ENCODE measurements around the gene CNTNAP2. TPM values are rescaled to one million over a fixed set of nuclear protein-coding genes. Genes with fewer than 3 reads are reported as not detected.

The CNTNAP2 gene
- total RNA-seq, 2 donors from 2014 or later = not detected

DNA sequence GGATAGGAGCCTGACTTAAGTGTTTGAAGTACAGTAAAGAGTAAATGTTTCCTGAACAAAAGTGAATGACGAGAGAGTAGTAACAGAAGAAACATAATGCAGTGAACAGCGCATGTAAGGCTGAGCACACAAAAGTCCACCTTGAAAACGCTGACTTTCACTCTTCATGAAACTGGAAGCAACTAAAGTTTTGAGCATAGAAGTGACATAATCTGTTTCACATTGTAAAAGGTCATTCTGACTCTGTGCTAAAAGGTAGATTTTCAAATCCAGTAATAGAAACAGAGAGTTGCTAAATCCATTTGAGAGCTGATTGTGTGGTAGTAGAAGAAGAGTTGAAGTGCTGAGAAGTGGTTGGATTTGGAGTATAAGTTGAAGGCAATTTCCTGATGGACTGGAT is 1037.0 kb downstream of the CNTNAP2 start:
- DNase-seq (ENCODE audit: low spot score) = no peak
- no peaks in the 10 kb centered on the region for H3K4me1 Mint-ChIP-seq (ENCODE audit: low read depth in 2 of 2)

DNA sequence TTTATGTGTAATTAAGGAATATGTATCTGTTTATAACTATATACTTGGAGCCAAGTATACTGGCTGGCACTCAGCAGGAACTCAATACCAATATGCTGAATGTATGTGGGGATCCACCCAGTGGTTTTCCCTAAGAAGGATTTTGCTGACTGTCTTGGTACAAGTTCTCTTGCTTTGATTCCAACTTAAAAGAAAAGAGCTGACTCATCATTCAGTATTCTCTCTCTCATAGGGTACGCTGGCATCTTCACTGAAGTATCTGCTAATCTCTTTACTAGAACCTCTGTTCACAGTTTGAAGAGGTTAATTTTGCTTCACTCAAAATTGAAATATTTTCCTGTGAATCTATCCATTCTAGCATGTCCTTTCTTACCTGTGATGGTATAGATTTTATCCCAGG is 1044.8 kb downstream of the CNTNAP2 start:
- Mint-ChIP-seq H3K9me3 (no peaks in the 10 kb centered on the region), H3K27me3 (no peaks in the 10 kb centered on the region), H3K4me3 (no peak overlapping the region), H3K27ac (no peak overlapping the region), H3K36me3 (no peaks in the 10 kb centered on the region), H3K4me1 (ENCODE audit: low read depth in 2 of 2) (no peaks in the 10 kb centered on the region)
- no peak for ATAC-seq
- no peak for DNase-seq (ENCODE audit: low spot score)

More for the DNA sequence above, 1037.0 kb downstream of the CNTNAP2 start:
- peaks cover 22% of the 10 kb centered on the region for H3K9me3 Mint-ChIP-seq
- H3K36me3 Mint-ChIP-seq = peaks cover 4% of the 10 kb centered on the region
- no peak overlapping the region for H3K4me3 Mint-ChIP-seq
- no peak for ATAC-seq
- no peak overlapping the region for H3K27ac Mint-ChIP-seq
- H3K27me3 Mint-ChIP-seq = no peaks in the 10 kb centered on the region

DNA sequence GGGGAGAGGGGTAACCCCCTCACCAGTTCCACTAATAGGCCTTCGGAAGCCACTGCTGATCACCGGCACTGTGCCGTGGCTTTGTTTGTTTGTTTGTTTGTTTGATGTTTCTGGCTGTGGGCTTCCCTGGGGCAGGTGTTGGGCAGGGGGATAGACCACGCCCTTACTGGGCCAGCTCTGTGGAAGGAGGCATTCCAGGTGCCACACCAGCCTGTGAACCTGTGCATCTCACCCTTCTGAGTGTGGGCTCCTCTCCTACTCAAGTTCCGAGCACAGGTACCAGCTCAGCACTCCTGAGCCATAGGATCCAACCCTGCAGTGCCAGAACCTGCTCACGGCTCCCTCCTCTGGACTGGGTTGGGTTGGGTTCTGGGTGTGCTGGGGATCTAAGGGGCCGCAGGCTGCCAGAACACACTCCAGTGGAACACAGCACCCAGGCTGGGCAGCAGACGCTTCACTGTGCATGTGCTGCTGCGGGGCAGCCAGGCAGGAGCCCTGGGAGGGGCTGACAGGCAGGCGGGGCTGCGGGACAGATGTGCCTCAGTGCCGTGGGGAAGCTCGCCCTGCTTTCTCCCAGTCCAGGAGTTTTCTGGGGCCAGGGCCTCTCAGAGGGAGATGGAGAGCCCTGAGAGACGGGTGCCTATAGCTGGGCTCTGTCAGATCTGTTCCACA is 1053.9 kb downstream of the CNTNAP2 start:
- Mint-ChIP-seq H3K27ac (no peak overlapping the region), H3K36me3 (no peaks in the 10 kb centered on the region), H3K4me3 (no peak overlapping the region), H3K27me3 (no peaks in the 10 kb centered on the region), H3K9me3 (peaks cover 7% of the 10 kb centered on the region), H3K4me1 (ENCODE audit: low read depth in 2 of 2) (no peaks in the 10 kb centered on the region)
- ATAC-seq (peak in 1 of 2 donors; percentile 27), DNase-seq (ENCODE audit: low spot score) (no peak)

DNA sequence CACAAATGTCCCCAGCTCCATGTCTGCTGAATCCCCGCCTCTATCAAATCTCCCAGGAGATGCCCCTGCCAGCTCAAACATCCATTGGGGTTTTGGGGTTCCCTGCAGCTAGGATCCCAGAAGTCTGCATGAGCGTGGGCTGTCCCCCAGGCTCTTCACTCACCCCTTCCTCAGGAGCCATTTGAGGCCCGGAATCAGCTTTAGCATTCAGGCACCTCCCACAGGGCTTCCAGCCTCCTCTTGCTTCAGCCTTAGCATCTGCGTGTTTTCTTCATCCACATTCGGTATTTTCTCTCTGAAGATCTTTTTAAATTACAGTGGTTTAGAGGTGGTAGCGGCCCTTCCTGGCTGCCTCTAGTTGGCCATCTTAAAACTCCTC is 1054.4 kb downstream of the CNTNAP2 start:
- no peak overlapping the region for H3K27ac Mint-ChIP-seq
- H3K4me1 Mint-ChIP-seq (ENCODE audit: low read depth in 2 of 2) = no peaks in the 10 kb centered on the region
- H3K27me3 Mint-ChIP-seq = no peaks in the 10 kb centered on the region
- DNase-seq (ENCODE audit: low spot score) = no peak
- no peak overlapping the region for H3K4me3 Mint-ChIP-seq
- peaks cover 11% of the 10 kb centered on the region for H3K9me3 Mint-ChIP-seq
- no peak for ATAC-seq
- no peaks in the 10 kb centered on the region for H3K36me3 Mint-ChIP-seq

DNA sequence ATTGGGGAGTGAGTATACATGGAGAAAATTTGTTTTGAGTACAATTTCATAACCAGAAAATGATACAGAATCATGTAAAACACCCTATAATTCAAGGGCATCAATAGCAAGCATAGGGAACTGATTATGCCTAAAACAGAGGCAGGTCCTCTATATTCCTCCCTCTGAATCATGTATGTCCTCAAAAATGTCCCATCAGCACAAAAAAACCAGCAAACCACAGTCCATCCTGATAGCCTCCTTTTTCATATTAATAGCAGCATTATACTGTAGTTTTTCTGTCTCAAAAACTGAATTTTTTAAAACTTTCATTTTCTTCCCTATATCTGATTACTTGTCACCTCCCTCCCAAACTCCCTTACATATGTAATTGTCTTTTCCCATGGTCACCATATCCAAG is 1057.3 kb downstream of the CNTNAP2 start:
- Mint-ChIP-seq H3K27me3 (no peaks in the 10 kb centered on the region), H3K27ac (no peak overlapping the region), H3K4me3 (no peak overlapping the region), H3K9me3 (peaks cover 14% of the 10 kb centered on the region), H3K4me1 (ENCODE audit: low read depth in 2 of 2) (no peaks in the 10 kb centered on the region), H3K36me3 (no peaks in the 10 kb centered on the region)
- ATAC-seq = no peak
- no peak for DNase-seq (ENCODE audit: low spot score)

DNA sequence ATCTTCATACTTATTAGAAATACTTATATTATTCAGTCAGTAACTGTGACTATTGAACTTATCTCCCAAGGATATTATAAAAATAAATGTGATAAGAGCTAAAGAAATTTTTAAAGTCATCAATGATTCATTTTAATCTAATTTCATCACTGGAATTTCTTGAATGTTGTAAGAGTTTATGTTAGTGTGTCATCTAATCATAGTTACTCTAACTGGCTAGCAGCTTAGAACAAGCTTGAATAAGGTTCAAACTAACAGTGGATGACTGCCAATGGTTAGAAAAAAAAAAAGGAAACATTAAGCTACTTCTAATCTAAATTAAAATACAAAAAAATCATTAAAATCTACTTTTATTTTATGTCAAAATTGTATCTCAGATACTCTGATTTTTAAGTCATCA is 1066.3 kb downstream of the CNTNAP2 start:
- Mint-ChIP-seq H3K9me3 (peaks cover 11% of the 10 kb centered on the region), H3K36me3 (no peaks in the 10 kb centered on the region), H3K4me1 (ENCODE audit: low read depth in 2 of 2) (no peaks in the 10 kb centered on the region), H3K27ac (no peak overlapping the region), H3K4me3 (no peak overlapping the region), H3K27me3 (no peaks in the 10 kb centered on the region)
- no peak for ATAC-seq
- no peak for DNase-seq (ENCODE audit: low spot score)

DNA sequence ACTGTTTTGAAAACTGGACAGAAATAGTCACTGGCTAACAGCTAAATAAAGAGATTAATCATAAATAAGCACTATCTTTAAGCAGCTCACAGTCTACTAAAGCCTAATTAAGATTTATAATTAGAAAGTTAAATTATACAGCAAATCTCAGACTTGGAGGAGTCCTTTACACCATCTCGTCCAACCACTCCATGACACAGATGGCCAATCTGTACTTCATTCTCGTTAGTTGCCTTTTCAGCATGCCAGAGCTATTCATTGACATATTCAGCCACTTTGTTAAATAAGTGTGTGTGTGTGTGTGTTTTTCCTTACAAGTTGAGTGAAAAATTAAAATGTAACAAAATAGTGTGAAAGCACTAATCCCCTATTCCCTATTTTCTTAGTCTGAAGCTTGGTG is 1066.7 kb downstream of the CNTNAP2 start:
- H3K9me3 Mint-ChIP-seq = peaks cover 15% of the 10 kb centered on the region
- no peaks in the 10 kb centered on the region for H3K4me1 Mint-ChIP-seq (ENCODE audit: low read depth in 2 of 2)
- ATAC-seq = no peak
- no peak overlapping the region for H3K4me3 Mint-ChIP-seq
- no peak for DNase-seq (ENCODE audit: low spot score)
- no peak overlapping the region for H3K27ac Mint-ChIP-seq
- no peaks in the 10 kb centered on the region for H3K27me3 Mint-ChIP-seq
- no peaks in the 10 kb centered on the region for H3K36me3 Mint-ChIP-seq

DNA sequence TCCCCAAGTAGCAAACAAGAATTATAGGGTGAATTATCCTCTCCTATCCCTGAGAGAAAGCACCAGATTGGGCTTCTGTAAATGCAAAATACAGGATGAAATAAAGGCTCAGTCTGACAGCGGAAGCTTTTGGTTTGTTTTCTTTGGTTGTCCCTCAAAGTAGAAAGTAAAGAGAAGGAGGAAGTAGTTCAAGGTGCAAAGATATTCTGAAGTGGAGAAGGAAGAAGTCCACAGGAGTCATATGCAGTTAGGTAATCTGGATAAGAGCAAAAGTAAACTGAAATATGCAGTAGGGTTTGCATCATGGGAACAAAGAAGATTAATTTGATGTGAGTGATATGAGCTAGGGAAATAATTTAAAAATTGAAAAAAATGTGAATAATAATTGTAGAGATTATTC is 1071.9 kb downstream of the CNTNAP2 start:
- Mint-ChIP-seq H3K27ac (no peak overlapping the region), H3K9me3 (peaks cover 19% of the 10 kb centered on the region), H3K27me3 (no peaks in the 10 kb centered on the region), H3K4me1 (ENCODE audit: low read depth in 2 of 2) (no peaks in the 10 kb centered on the region), H3K36me3 (no peaks in the 10 kb centered on the region), H3K4me3 (no peak overlapping the region)
- DNase-seq (ENCODE audit: low spot score) = no peak
- no peak for ATAC-seq

DNA sequence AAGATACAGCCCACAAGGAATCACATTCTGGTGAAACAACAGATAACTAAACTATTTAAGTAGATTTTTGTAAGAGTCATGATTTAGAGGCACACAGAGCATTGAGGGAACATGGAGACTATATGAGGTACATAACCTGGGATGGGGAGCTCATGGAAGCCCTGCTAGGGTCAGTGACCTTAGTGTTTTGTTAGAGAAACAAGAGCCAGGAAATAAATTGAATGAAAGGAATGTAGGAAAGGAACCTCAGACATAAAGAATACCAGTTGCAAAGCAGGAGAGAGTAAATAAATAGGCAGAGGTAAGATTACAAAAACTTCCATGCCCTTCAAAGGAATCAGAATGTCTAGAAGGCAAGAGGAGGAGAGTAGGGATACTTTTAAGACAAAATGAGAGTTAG is 1076.9 kb downstream of the CNTNAP2 start:
- Mint-ChIP-seq H3K4me3 (no peak overlapping the region), H3K4me1 (ENCODE audit: low read depth in 2 of 2) (no peaks in the 10 kb centered on the region), H3K27ac (no peak overlapping the region), H3K9me3 (peaks cover 22% of the 10 kb centered on the region), H3K27me3 (no peaks in the 10 kb centered on the region), H3K36me3 (no peaks in the 10 kb centered on the region)
- DNase-seq (ENCODE audit: low spot score) (no peak), ATAC-seq (no peak)

DNA sequence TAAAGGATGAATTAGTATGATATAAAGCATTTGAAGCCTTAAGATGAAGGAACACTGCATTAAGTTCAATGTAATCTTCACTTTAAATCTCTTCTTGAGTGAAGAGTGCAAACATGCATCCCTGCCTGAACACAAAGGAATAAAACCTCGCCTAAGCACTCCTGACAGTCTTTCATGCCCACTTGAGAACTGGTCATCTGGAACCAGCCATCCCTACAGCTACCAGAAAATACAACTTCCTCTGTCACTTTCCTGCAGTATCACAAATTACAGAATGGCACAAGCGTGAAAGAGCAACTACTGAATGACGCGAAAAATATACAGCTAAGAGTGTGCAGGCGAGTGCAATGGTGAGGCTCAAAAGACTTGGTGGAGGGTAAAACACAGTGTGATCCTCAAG is 1079.9 kb downstream of the CNTNAP2 start:
- H3K36me3 Mint-ChIP-seq = no peaks in the 10 kb centered on the region
- H3K9me3 Mint-ChIP-seq = peaks cover 27% of the 10 kb centered on the region
- no peaks in the 10 kb centered on the region for H3K27me3 Mint-ChIP-seq
- ATAC-seq (no peak), DNase-seq (ENCODE audit: low spot score) (no peak)
- H3K4me3 Mint-ChIP-seq = no peak overlapping the region
- H3K27ac Mint-ChIP-seq = no peak overlapping the region
- H3K4me1 Mint-ChIP-seq (ENCODE audit: low read depth in 2 of 2) = no peaks in the 10 kb centered on the region

DNA sequence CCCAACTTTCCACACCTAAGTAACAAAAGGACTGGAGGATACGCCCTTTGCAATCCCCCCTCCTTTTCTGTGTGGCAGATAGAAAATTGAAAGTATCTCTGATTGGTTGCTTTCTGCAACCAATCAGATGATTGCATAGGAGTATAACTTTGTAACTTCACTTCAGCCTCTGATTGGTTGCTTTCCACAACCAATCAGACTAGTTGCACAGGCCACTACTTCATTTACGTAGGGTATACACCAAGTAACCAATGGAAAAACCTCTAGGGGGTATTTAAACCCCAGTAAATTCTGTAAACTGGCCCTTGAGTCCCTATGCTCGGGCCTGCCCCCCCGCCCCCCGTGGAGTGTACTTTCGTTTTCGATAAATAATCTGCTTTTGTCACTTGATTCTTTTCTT is 1080.4 kb downstream of the CNTNAP2 start:
- Mint-ChIP-seq H3K4me3 (no peak overlapping the region), H3K27ac (no peak overlapping the region), H3K9me3 (peaks cover 27% of the 10 kb centered on the region), H3K36me3 (no peaks in the 10 kb centered on the region), H3K27me3 (no peaks in the 10 kb centered on the region), H3K4me1 (ENCODE audit: low read depth in 2 of 2) (no peaks in the 10 kb centered on the region)
- DNase-seq (ENCODE audit: low spot score) (no peak), ATAC-seq (no peak)

DNA sequence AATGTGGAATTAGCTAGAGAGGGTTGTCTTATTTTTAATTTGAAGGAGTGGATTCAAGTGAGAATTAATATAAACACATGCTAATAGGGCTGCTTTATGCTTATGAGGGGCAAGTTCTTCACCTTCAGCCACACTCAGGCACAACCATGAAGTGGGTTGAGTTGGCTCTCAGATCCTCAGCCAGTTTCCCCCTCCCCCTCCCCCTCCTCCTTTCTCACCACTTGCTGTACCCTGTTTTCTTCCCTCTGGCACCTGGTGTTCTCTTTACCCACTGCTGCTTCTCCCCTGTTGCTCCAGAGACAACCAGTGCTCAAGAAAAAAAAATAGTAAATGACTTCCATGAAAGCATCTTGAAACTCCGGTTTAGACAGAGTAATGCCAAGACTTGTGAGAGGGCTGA is 1083.3 kb downstream of the CNTNAP2 start:
- Mint-ChIP-seq H3K4me1 (ENCODE audit: low read depth in 2 of 2) (no peaks in the 10 kb centered on the region), H3K4me3 (no peak overlapping the region), H3K36me3 (no peaks in the 10 kb centered on the region), H3K27ac (no peak overlapping the region), H3K27me3 (no peaks in the 10 kb centered on the region), H3K9me3 (peaks cover 18% of the 10 kb centered on the region)
- ATAC-seq (no peak), DNase-seq (ENCODE audit: low spot score) (no peak)

DNA sequence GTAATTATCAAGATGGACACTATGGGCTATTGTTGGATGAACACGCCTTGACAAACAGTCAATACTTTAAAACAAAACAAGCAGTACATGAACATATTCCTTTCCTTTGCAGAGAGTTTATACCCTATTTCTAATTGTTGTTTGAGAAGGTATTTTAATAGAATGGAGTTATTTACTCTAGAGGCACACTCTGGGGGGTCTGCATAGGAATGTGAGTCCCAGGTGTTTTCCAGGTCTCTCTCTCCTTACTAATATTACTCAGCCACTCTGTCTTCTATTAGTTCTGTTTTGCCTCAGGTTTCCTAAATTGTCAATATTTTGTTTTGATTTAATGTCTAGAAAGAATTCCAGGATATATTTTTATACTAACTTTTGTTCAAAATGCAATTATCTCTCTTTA is 1091.4 kb downstream of the CNTNAP2 start:
- no peak overlapping the region for H3K4me3 Mint-ChIP-seq
- H3K4me1 Mint-ChIP-seq (ENCODE audit: low read depth in 2 of 2) = no peaks in the 10 kb centered on the region
- no peaks in the 10 kb centered on the region for H3K36me3 Mint-ChIP-seq
- no peak for DNase-seq (ENCODE audit: low spot score)
- ATAC-seq = no peak
- no peak overlapping the region for H3K27ac Mint-ChIP-seq
- no peaks in the 10 kb centered on the region for H3K27me3 Mint-ChIP-seq
- H3K9me3 Mint-ChIP-seq = peaks cover 7% of the 10 kb centered on the region

DNA sequence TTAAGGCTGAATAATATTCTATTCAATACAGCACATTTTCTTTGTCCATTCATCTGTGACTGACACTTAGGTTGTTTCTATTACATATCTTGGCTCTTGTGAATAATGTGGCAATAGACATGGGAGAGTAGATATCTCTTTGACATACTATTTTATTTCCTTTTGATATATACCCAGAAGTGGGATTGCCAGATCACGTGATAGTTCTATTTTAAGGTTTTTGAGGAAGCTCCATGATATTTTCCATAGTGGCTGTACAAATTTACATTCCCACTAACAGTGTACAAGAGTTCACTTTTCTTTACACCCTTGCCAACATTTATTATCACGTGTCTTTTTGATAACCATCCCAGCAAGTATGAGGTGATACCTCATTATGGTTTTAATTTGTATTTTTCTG is 1114.7 kb downstream of the CNTNAP2 start:
- Mint-ChIP-seq H3K4me3 (no peak overlapping the region), H3K9me3 (peaks cover 26% of the 10 kb centered on the region), H3K27ac (no peak overlapping the region), H3K27me3 (no peaks in the 10 kb centered on the region), H3K36me3 (peaks cover 4% of the 10 kb centered on the region), H3K4me1 (ENCODE audit: low read depth in 2 of 2) (no peaks in the 10 kb centered on the region)
- DNase-seq (ENCODE audit: low spot score) = no peak
- ATAC-seq = no peak

DNA sequence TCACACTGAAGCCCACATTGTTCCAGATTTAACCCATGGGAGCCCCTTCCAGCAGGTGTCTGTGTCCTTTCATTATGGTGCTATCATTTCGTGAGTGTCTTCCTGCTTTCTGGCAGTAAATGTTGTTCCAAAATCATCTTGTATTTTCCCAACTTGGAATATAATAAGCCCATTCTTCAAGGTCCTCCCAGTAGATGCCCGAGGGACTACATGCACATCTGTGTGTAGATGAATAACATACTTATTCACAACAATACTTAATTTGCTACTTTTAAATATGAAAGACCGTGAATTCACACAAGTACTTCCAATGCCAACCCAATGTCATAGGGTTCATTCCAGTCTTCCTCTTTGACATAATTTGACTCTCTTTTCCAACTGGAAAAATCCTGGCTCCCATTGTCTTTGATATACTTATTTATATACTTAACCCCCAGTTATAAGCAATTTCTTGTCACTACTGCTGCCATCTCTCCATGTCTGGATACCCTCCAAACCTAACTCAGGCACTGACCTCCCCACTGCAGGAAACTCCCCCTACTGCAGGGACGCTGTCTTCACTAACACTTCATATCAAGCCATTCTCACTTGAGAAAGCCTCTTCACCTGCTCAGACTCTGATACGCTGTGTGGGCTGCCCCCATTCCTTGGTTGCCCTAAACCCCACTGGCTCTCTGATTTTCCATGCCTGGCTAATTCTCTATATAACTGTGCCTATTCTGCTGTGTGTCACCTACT is 1119.2 kb downstream of the CNTNAP2 start:
- DNase-seq (ENCODE audit: low spot score) = no peak
- no peak overlapping the region for H3K4me3 Mint-ChIP-seq
- peaks cover 12% of the 10 kb centered on the region for H3K9me3 Mint-ChIP-seq

More for the DNA sequence above, 1119.2 kb downstream of the CNTNAP2 start:
- no peaks in the 10 kb centered on the region for H3K36me3 Mint-ChIP-seq
- no peaks in the 10 kb centered on the region for H3K4me1 Mint-ChIP-seq (ENCODE audit: low read depth in 2 of 2)
- no peak overlapping the region for H3K27ac Mint-ChIP-seq
- ATAC-seq = no peak
- H3K27me3 Mint-ChIP-seq = no peaks in the 10 kb centered on the region
